Panc1 (cell line): ENCODE measurements around the gene UBAC1.

ENCODE experiments used
- POLR2AphosphoS5 ChIP-seq: IDR thresholded peaks from 2 replicates; pipeline ENCODE4 v1.6.1; 2012; ENCODE audit warnings: mild to moderate bottlenecking, low read depth, low read length, moderate library complexity
- SIN3A ChIP-seq: IDR thresholded peaks from 2 replicates; pipeline ENCODE4 v1.6.1; 2012; ENCODE audit warnings: low read depth, mild to moderate bottlenecking, low read length, moderate library complexity, borderline replicate concordance; ENCODE audit not compliant: insufficient read depth
- TF ChIP-seq, protein P1 (sequence below): fragments of 450-650 bp; IDR thresholded peaks from 2 replicates; pipeline ENCODE4 v1.5.1; 2017; ENCODE audit warnings: mild to moderate bottlenecking
- TF ChIP-seq, protein P2 (sequence below), 2 experiments: IDR thresholded peaks; 2 replicates each; pipeline ENCODE4 v1.6.1; 2011 to 2012; ENCODE audit warnings: low read depth in 2 of 2, control low read depth in 1 of 2, low read length in 1 of 2, mild to moderate bottlenecking in 1 of 2, moderate library complexity in 1 of 2; ENCODE audit not compliant: insufficient read depth in 1 of 2

DNA sequence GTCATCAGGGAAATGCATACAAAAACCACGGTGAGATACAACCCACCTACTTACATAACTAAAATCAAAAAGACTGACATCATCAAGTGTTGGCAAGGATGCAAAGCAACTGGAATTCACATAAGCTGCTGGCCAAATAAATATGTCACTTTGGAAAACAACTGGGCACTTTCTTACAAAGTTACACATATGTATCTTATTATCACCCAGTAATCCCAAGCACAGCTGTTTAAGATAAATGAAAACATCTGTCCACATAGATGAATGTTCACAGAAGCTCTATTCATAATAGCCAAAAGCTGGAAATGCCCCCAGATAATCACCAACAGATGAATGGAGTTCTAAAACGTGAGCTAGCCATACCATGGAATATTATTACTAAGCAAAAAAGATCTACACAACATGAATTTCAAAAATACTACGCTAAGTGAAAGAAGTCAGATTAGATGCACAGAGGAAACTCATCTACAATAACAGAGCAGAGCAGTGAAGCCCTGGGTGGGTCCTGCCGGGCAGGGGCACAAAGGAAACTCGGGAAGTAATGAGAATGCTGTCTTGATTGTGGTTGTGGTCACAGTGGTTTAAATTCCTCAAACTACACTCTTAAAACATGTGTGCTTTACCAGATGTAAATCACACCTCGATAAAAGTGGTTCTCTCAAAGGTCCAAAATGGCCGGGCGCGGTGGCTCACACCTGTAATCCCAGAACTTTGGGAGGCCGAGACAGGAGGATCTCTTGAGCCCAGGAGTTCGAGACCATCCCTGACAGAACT lies 62.4 kb downstream of the UBAC1 start:
- TF ChIP-seq, protein P1, sequence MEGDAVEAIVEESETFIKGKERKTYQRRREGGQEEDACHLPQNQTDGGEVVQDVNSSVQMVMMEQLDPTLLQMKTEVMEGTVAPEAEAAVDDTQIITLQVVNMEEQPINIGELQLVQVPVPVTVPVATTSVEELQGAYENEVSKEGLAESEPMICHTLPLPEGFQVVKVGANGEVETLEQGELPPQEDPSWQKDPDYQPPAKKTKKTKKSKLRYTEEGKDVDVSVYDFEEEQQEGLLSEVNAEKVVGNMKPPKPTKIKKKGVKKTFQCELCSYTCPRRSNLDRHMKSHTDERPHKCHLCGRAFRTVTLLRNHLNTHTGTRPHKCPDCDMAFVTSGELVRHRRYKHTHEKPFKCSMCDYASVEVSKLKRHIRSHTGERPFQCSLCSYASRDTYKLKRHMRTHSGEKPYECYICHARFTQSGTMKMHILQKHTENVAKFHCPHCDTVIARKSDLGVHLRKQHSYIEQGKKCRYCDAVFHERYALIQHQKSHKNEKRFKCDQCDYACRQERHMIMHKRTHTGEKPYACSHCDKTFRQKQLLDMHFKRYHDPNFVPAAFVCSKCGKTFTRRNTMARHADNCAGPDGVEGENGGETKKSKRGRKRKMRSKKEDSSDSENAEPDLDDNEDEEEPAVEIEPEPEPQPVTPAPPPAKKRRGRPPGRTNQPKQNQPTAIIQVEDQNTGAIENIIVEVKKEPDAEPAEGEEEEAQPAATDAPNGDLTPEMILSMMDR: no peak
- TF ChIP-seq, protein P2, sequence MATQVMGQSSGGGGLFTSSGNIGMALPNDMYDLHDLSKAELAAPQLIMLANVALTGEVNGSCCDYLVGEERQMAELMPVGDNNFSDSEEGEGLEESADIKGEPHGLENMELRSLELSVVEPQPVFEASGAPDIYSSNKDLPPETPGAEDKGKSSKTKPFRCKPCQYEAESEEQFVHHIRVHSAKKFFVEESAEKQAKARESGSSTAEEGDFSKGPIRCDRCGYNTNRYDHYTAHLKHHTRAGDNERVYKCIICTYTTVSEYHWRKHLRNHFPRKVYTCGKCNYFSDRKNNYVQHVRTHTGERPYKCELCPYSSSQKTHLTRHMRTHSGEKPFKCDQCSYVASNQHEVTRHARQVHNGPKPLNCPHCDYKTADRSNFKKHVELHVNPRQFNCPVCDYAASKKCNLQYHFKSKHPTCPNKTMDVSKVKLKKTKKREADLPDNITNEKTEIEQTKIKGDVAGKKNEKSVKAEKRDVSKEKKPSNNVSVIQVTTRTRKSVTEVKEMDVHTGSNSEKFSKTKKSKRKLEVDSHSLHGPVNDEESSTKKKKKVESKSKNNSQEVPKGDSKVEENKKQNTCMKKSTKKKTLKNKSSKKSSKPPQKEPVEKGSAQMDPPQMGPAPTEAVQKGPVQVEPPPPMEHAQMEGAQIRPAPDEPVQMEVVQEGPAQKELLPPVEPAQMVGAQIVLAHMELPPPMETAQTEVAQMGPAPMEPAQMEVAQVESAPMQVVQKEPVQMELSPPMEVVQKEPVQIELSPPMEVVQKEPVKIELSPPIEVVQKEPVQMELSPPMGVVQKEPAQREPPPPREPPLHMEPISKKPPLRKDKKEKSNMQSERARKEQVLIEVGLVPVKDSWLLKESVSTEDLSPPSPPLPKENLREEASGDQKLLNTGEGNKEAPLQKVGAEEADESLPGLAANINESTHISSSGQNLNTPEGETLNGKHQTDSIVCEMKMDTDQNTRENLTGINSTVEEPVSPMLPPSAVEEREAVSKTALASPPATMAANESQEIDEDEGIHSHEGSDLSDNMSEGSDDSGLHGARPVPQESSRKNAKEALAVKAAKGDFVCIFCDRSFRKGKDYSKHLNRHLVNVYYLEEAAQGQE (IDR thresholded peaks at IDR 0.05; ENCODE audit: insufficient read depth in 1 of 2, low read depth in 2 of 2, low read length in 1 of 2): no peak
- TF ChIP-seq POLR2AphosphoS5 (no peak), SIN3A (no peak)
